ENCODE data around the gene WDR49.

- TF ChIP-seq POLR2A (IDR thresholded peaks at IDR 0.05) (no peak), CTCF (IDR thresholded peaks at IDR 0.05) (no peak)
Measured at GRCh38 chr3:167606836-167607235, 46.9 kb downstream of the WDR49 start.

Measured in suprapubic skin (tissue), 3 donors.